Hippocampal formation (tissue), 2 donors: ENCODE data around the gene FAM24A.

Experiments
- DNase-seq, 2 donors: peaks; one replicate each; lab custom pipeline; 2025; lab: John Stamatoyannopoulos, UW

FAM24A gene

GRCh38 chr10:122931088-122931906 is 20.9 kb downstream of the FAM24A start:
- DNase-seq, result no peak

GRCh38 chr10:122939133-122939855 is 28.9 kb downstream of the FAM24A start:
- no peak for DNase-seq

GRCh38 chr10:122939856-122940543 is 29.6 kb downstream of the FAM24A start:
- no peak for DNase-seq

GRCh38 chr10:122949296-122949695 is 38.9 kb downstream of the FAM24A start:
- DNase-seq, result no peak

- peak; percentile 97 to 98 for DNase-seq
These were observed 43.7 kb downstream of the FAM24A start, which contains the start of gene C10orf88 for GRCh38 chr10:122953902-122954730. Gene C10orf88 (minus strand): TSS chr10:122954227. CDS start chr10:122954178, 49 bp downstream.

- no peak for DNase-seq
These were observed 44.3 kb downstream of the FAM24A start for GRCh38 chr10:122954731-122955050.

GRCh38 chr10:122955892-122956291 is 45.5 kb downstream of the FAM24A start:
- no peak for DNase-seq

GRCh38 chr10:122957474-122957873 is 47.1 kb downstream of the FAM24A start:
- no peak for DNase-seq

GRCh38 chr10:122962405-122962804 is 52.0 kb downstream of the FAM24A start:
- DNase-seq, result no peak
